ENCODE measurements around the gene CEP250. TPM values are rescaled to one million over a fixed set of nuclear protein-coding genes. Genes with fewer than 3 reads are reported as not detected.

CEP250 gene
- total RNA-seq, 1 experiment from 2014 or later: 18.9 TPM

DNA sequence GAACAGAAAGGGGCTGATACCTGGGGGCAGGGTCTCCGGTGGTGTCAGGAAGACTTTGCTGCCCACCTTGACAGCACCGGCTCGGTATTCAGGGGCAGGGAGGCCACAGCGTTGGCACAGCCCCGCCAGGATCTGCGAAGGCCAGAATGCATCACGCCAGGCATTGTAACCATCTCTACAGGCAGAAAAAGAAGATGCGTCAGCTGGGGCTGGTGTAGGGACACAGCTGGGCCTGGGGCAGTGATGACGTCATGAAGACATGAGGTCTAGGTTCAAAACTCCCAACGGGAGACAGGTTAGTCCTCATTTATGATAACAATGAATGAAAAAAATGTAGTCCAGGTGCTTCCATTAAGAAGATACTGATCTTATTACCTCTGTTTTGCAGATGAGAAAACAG lies 108.4 kb downstream of the CEP250 start:
- no peak for DNase-seq
- H3K4me3 ChIP-seq (ENCODE audit: insufficient read depth, low read depth, low read length): no peak overlapping the region
- H3K27me3 ChIP-seq (ENCODE audit: control insufficient read depth, insufficient read depth, low read length): no peaks in the 10 kb centered on the region
- no peaks in the 10 kb centered on the region for H3K36me3 ChIP-seq (replicated peaks; ENCODE audit: control insufficient read depth, insufficient read depth, low read length)

DNA sequence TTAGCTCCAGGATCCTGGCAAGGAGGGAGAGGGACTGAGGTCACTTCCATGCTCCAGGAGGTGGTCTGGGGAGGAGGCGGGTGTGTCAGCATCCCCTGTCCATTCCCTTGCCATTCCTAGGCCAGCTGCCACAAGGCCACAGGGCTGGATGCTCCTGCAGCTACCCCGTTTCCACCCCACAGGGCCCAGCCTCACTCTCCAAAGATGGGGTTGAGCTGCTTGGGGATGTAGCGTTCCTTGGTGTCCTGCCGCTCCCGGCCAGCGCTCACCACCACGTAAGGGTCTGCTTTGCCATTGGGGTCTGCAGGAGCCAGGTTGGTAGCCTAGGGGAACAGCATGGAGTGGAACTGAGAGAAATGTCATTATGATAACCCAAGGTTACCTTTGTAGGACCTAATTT lies 109.5 kb downstream of the CEP250 start:
- DNase-seq: no peak
- Histone ChIP-seq H3K36me3 (replicated peaks; ENCODE audit: control insufficient read depth, insufficient read depth, low read length) (no peaks in the 10 kb centered on the region), H3K27me3 (ENCODE audit: control insufficient read depth, insufficient read depth, low read length) (no peaks in the 10 kb centered on the region), H3K4me3 (ENCODE audit: insufficient read depth, low read depth, low read length) (no peak overlapping the region)

DNA sequence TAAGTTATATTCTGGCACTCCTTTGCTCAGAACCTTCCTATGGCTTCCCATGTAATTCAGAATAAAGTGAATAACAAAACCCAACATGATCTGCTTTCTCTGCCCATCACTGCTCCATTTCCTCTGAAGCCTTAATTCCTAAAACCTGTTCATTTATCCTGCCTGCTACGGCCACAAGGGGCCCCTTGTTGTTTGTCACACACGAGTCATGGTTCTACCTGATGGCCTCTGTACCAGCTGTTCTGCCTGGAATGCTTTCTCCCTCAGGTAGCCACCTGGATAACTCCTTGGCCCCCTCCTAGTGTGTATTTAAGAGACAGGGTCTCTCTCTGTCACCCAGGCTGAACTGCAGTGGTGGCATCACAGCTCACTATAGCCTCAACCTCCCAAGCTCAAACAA lies 113.2 kb downstream of the CEP250 start:
- Histone ChIP-seq H3K4me3 (ENCODE audit: insufficient read depth, low read depth, low read length) (no peak overlapping the region), H3K27me3 (ENCODE audit: control insufficient read depth, insufficient read depth, low read length) (no peaks in the 10 kb centered on the region), H3K36me3 (replicated peaks; ENCODE audit: control insufficient read depth, insufficient read depth, low read length) (no peaks in the 10 kb centered on the region)
- peak; percentile 75 for DNase-seq

Other genes with a start within 250 kb of the CEP250 start
- gene MMP24, start 228.9 kb upstream of the CEP250 start, total RNA-seq (2014; rRNA removed; shearing (Covaris generic)): 14.8 and 21.1 TPM in 2 replicates
- gene MMP24OS, start 177.5 kb upstream of the CEP250 start, total RNA-seq (2014; rRNA removed; shearing (Covaris generic)): 7.4 and 16.7 TPM in 2 replicates
- gene EIF6, start 170.8 kb upstream of the CEP250 start, total RNA-seq (2014; rRNA removed; shearing (Covaris generic)): 212 and 246 TPM in 2 replicates
- gene FAM83C, start 163.2 kb upstream of the CEP250 start, total RNA-seq (2014; rRNA removed; shearing (Covaris generic)): not detected in 2 replicates
- 48.2 and 49.5 TPM in 2 replicates for gene UQCC1, start 43.6 kb upstream of the CEP250 start, total RNA-seq (2014; rRNA removed; shearing (Covaris generic))
- gene GDF5, start 17.4 kb upstream of the CEP250 start, total RNA-seq (2014; rRNA removed; shearing (Covaris generic)): 0.03 TPM in 1 of 2 replicates, not detected in the other
- not detected in 2 replicates for gene C20orf173, start 74.1 kb downstream of the CEP250 start, total RNA-seq (2014; rRNA removed; shearing (Covaris generic))
- 191 and 213 TPM in 2 replicates for gene ERGIC3, start 86.5 kb downstream of the CEP250 start, total RNA-seq (2014; rRNA removed; shearing (Covaris generic))
- gene SPAG4, start 160.2 kb downstream of the CEP250 start, total RNA-seq (2014; rRNA removed; shearing (Covaris generic)): 6.1 and 8.0 TPM in 2 replicates
- 108 and 126 TPM in 2 replicates for gene CPNE1, start 209.3 kb downstream of the CEP250 start, total RNA-seq (2014; rRNA removed; shearing (Covaris generic))
- gene RBM12, start 209.3 kb downstream of the CEP250 start, total RNA-seq (2014; rRNA removed; shearing (Covaris generic)): 49.5 and 50.0 TPM in 2 replicates
- 60.6 and 83.2 TPM in 2 replicates for gene NFS1, start 243.8 kb downstream of the CEP250 start, total RNA-seq (2014; rRNA removed; shearing (Covaris generic))
- gene ROMO1, start 243.8 kb downstream of the CEP250 start, total RNA-seq (2014; rRNA removed; shearing (Covaris generic)): 235 and 279 TPM in 2 replicates

Data from H7 (cell line).